Ovary (tissue), 9 donors: Measurements from ENCODE around the gene GPX3. TPM values are rescaled to one million over a fixed set of nuclear protein-coding genes. Genes with fewer than 3 reads are reported as not detected.

Source experiments
- DNase-seq, 5 donors: peaks; one replicate each; pipeline ENCODE4 v3.0.0-alpha.2; 2019 to 2020
- H3K27ac ChIP-seq, 2 donors: fragments of 200-600 bp; one replicate each; pipeline versions ENCODE4 v1.5.1 to v1.8.0; 2019 to 2022
- H3K27me3 ChIP-seq: fragments of 200-600 bp; one replicate; pipeline ENCODE4 v1.8.0; 2022
- H3K36me3 ChIP-seq: fragments of 200-600 bp; sonication (generic); one replicate; pipeline ENCODE4 v1.5.1; 2019
- H3K4me1 ChIP-seq: one replicate; pipeline ENCODE4 v1.8.1; 2013; ENCODE audit warnings: mild to moderate bottlenecking, moderate library complexity; ENCODE audit not compliant: insufficient read depth
- H3K4me3 ChIP-seq: fragments of 200-600 bp; sonication (generic); one replicate; pipeline ENCODE4 v1.5.1; 2017
- H3K9me3 ChIP-seq, 2 donors: fragments of 200-600 bp in 1 of 2; sonication (generic) in 1 of 2; one replicate each; pipeline versions ENCODE4 v1.5.1 to v1.8.1; 2013 to 2019; ENCODE audit warnings: mild to moderate bottlenecking in 1 of 2, moderate library complexity in 1 of 2
- CTCF ChIP-seq, 3 donors: fragments of 450-650 bp in 2 of 3; fragments of 200-600 bp in 1 of 3; IDR thresholded peaks; one replicate each; pipeline versions ENCODE4 v1.5.1 to v1.8.0; 2016 to 2022; ENCODE audit warnings: antibody characterized with exemption in 3 of 3, mild to moderate bottlenecking in 1 of 3
- EP300 ChIP-seq: sonication (generic); formaldehyde crosslinking; IDR thresholded peaks from one replicate; pipeline ENCODE4 v1.6.1; 2017; ENCODE audit warnings: antibody characterized with exemption
- POLR2A ChIP-seq: fragments of 450-650 bp; IDR thresholded peaks from one replicate; pipeline ENCODE4 v1.6.1; 2017; ENCODE audit warnings: antibody characterized with exemption, mild to moderate bottlenecking, moderate library complexity
- WGBS, 3 donors: extraction: QIAGEN DNeasy Blood & Tissue Kit in 1 of 3; methylation state at CpG; one replicate each; pipeline versions ENCODE4 v1.1.5 to v1.1.7; 2013 to 2017; 5-methylcytosine and 5-hydroxymethylcytosine counted together
- intact Hi-C, 4 donors: fragments of 100-400 bp; cut with DNase I; formaldehyde crosslinking; loops; one replicate each; pipeline versions ENCODE4 v1.11.0 to v1.15.1; 2022 to 2023
- polyA plus RNA-seq, 2 donors: library from polyadenylated mRNA; stranded (reverse); fragments of 200-250 nt in 1 of 2; fragments of 350-450 nt in 1 of 2; fragmentation: Illumina TruSeq in 1 of 2; extraction: RNeasy Lipid Tissue Mini Kit (QIAGEN cat#74804) in 1 of 2; gene quantifications; one replicate each; pipeline ENCODE4 v1.2.3, GENCODE V29; 2013 to 2014
- total RNA-seq, 7 donors: library from RNA; depleted of rRNA in 2 of 7; stranded (reverse); fragments of >200 nt in 2 of 7; fragmentation: NEBNext Ultra II Directional in 3 of 7; extraction: Animal tissue kit (Norgen Biotek cat#: 25700) in 3 of 7; gene quantifications; one replicate each; pipeline versions ENCODE4 v1.1.0 to v1.2.4, GENCODE V29; 2016 to 2023
- donor health status: DM: no; HTN: no; CAD: no; lungs with moderate emphysema.
- donor health status: DM: no; HTN: no; CAD: no.
- donor health status: Bipolar disorder and iron deficiency.
- donor health status: DM: yes; HTN: yes; CAD: no.
- donor health status: DM: no; HTN: no; CAD: no.
- donor health status: DM: yes; HTN: yes; CAD: no.

Gene GPX3
- total and polyA plus RNA-seq, 9 donors, result 110 to 827 (median 292) TPM

GRCh38 chr5:151026088-151026487 lies 5.7 kb downstream of the GPX3 start:
- WGBS, 3 donors, result 61 to 79% (median 74%) methylated on average over 9 of the region's 9 CpGs
- TF ChIP-seq CTCF (IDR thresholded peaks at IDR 0.05) (no peak), POLR2A (no peak), EP300 (no peak)
- H3K27ac ChIP-seq, result peak overlapping the region in 1 of 2 donors; percentile 13
- no peaks in the 10 kb centered on the region for H3K9me3 ChIP-seq
- peaks cover 33% of the 10 kb centered on the region for H3K4me1 ChIP-seq
- H3K4me3 ChIP-seq, result no peak overlapping the region
- no peaks in the 10 kb centered on the region for H3K36me3 ChIP-seq
- intact Hi-C loops, result no loop called here
- DNase-seq, result no peak
- no peaks in the 10 kb centered on the region for H3K27me3 ChIP-seq

GRCh38 chr5:151026679-151027078 lies 6.3 kb downstream of the GPX3 start:
- peak overlapping the region in 1 of 2 donors; percentile 34 for H3K27ac ChIP-seq
- intact Hi-C loops, result no loop called here
- no peaks in the 10 kb centered on the region for H3K9me3 ChIP-seq
- peaks cover 33% of the 10 kb centered on the region for H3K4me1 ChIP-seq
- TF ChIP-seq EP300 (no peak), CTCF (IDR thresholded peaks at IDR 0.05) (no peak)
- 8 to 20% (median 18%) methylated on average over 6 to 7 of the region's 7 CpGs for WGBS, 3 donors
- peak; percentile 49 to 78 (median 65) for DNase-seq
- H3K27me3 ChIP-seq, result no peaks in the 10 kb centered on the region
- H3K36me3 ChIP-seq, result no peaks in the 10 kb centered on the region
- no peak overlapping the region for H3K4me3 ChIP-seq

- intact Hi-C loops, result no loop called here
- 92 to 94% (median 93%) methylated on average over 11 of the region's 11 CpGs for whole genome bisulfite sequencing, 3 donors
- no peak for DNase-seq
- Histone ChIP-seq H3K4me3 (no peak overlapping the region), H3K9me3 (no peaks in the 10 kb centered on the region), H3K36me3 (no peaks in the 10 kb centered on the region), H3K4me1 (peaks cover 29% of the 10 kb centered on the region), H3K27me3 (no peaks in the 10 kb centered on the region), H3K27ac (no peak overlapping the region)
- TF ChIP-seq CTCF (IDR thresholded peaks at IDR 0.05) (no peak), EP300 (no peak), POLR2A (no peak)
Observed at GRCh38 chr5:151027961-151028479, 7.6 kb downstream of the GPX3 start.

GRCh38 chr5:151028717-151029116 lies 8.3 kb downstream of the GPX3 start:
- intact Hi-C loops, result no loop called here
- no peak for DNase-seq
- H3K27ac ChIP-seq, result no peak overlapping the region

More at GRCh38 chr5:151028717-151029116, 8.3 kb downstream of the GPX3 start:
- 91 to 96% (median 94%) methylated on average over 8 of the region's 8 CpGs for WGBS, 3 donors
- no peak overlapping the region for H3K4me3 ChIP-seq
- no peaks in the 10 kb centered on the region for H3K9me3 ChIP-seq
- peaks cover 24% of the 10 kb centered on the region for H3K4me1 ChIP-seq
- TF ChIP-seq POLR2A, result no peak
- no peak for TF ChIP-seq EP300
- no peak for TF ChIP-seq CTCF (IDR thresholded peaks at IDR 0.05)
- H3K36me3 ChIP-seq, result no peaks in the 10 kb centered on the region
- H3K27me3 ChIP-seq, result no peaks in the 10 kb centered on the region
